ENCODE measurements around the gene APOO.

DNA sequence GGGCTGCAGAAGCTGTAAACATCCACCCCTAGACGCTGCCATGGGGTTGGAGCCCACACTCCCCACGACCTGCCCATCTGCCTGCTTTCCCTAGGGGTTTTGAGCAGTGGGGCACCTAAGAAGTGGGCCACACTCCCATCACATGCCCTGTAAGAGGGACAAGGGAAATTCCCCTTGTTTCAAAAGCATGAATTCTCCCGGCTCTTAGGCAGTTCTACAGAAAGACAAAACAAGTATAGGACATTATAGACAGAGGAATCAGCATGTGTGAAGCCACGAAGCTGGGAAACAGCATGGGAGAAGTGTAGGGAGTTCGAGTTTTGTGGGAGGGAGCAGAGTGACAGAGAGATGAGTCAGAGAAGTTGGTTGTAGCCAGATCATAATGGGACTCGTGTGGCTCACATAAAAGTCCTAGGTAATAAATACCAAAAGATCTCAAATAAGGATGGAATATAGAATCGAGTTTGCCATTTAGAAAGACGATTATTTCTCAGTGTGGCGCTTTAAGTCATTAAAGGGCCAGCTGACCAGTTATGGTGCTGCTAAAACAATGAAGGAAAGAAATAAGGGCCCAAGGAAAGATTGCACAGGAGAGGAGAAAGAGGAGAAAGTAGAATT is 23.9 kb downstream of the APOO start:
- peak in 1 of 2 donors; percentile 7 for TF ChIP-seq POLR2AphosphoS5 (IDR thresholded peaks at IDR 0.05; ENCODE audit: insufficient read depth in 1 of 2, low read depth in 1 of 2)
- TF ChIP-seq, protein P1, sequence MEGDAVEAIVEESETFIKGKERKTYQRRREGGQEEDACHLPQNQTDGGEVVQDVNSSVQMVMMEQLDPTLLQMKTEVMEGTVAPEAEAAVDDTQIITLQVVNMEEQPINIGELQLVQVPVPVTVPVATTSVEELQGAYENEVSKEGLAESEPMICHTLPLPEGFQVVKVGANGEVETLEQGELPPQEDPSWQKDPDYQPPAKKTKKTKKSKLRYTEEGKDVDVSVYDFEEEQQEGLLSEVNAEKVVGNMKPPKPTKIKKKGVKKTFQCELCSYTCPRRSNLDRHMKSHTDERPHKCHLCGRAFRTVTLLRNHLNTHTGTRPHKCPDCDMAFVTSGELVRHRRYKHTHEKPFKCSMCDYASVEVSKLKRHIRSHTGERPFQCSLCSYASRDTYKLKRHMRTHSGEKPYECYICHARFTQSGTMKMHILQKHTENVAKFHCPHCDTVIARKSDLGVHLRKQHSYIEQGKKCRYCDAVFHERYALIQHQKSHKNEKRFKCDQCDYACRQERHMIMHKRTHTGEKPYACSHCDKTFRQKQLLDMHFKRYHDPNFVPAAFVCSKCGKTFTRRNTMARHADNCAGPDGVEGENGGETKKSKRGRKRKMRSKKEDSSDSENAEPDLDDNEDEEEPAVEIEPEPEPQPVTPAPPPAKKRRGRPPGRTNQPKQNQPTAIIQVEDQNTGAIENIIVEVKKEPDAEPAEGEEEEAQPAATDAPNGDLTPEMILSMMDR (IDR thresholded peaks at IDR 0.05), result no peak
- TF ChIP-seq POLR2A (IDR thresholded peaks at IDR 0.05), result no peak

All from vagina (tissue), 2 donors.